GM23338 (cell line): ENCODE data around the gene BHLHE23. TPM values are rescaled to one million over a fixed set of nuclear protein-coding genes. Genes with fewer than 3 reads are reported as not detected.

ENCODE experiments used
- ATAC-seq: fragments of 200-7000 bp; cut with Tn5 transposase; 3 replicates; pipeline ENCODE4 v1.9.1; 2020
- DNase-seq: peaks from one replicate; pipeline ENCODE4 v3.0.0-alpha.2; 2015; ENCODE audit warnings: low spot score
- H2AFZ ChIP-seq: fragments of 200-600 bp; sonication (generic); 2 replicates; pipeline ENCODE4 v1.8.0; 2016; ENCODE audit warnings: antibody characterized with exemption, mild to moderate bottlenecking, moderate library complexity
- H3F3A ChIP-seq: fragments of 200-600 bp; sonication (generic); replicated peaks from 2 replicates; pipeline ENCODE4 v1.8.0; 2017; ENCODE audit warnings: antibody characterized with exemption, mixed run types, low read depth
- H3K27ac ChIP-seq: fragments of 200-600 bp; sonication (generic); 2 replicates; pipeline ENCODE4 v1.6.1; 2016; ENCODE audit warnings: low read depth
- H3K27me3 ChIP-seq: fragments of 200-600 bp; sonication (generic); 2 replicates; pipeline ENCODE4 v1.8.0; 2016; ENCODE audit warnings: mild to moderate bottlenecking, mixed run types, moderate library complexity; ENCODE audit not compliant: insufficient read depth
- H3K36me3 ChIP-seq: fragments of 200-600 bp; sonication (generic); 2 replicates; pipeline ENCODE4 v1.8.0; 2016; ENCODE audit warnings: mild to moderate bottlenecking; ENCODE audit not compliant: insufficient read depth
- H3K4me1 ChIP-seq: fragments of 200-600 bp; sonication (generic); 2 replicates; pipeline ENCODE4 v1.8.0; 2016; ENCODE audit warnings: mild to moderate bottlenecking, moderate library complexity; ENCODE audit not compliant: insufficient read depth
- H3K4me2 ChIP-seq: fragments of 200-600 bp; sonication (generic); 2 replicates; pipeline ENCODE4 v1.7.1; 2017; ENCODE audit warnings: mixed run types
- H3K4me3 ChIP-seq: fragments of 200-600 bp; sonication (generic); 2 replicates; pipeline ENCODE4 v1.6.1; 2016; ENCODE audit warnings: mixed run types
- H3K79me2 ChIP-seq: fragments of 200-600 bp; sonication (generic); replicated peaks from 2 replicates; pipeline ENCODE4 v1.8.0; 2017; ENCODE audit warnings: mild to moderate bottlenecking; ENCODE audit not compliant: insufficient read depth
- H3K9me2 ChIP-seq: fragments of 200-600 bp; sonication (generic); 2 replicates; pipeline ENCODE4 v1.8.0; 2017; ENCODE audit not compliant: insufficient read depth
- H4K20me1 ChIP-seq: fragments of 200-600 bp; sonication (generic); replicated peaks from 2 replicates; pipeline ENCODE4 v1.8.0; 2017; ENCODE audit warnings: mild to moderate bottlenecking; ENCODE audit not compliant: insufficient read depth
- H3K27ac Mint-ChIP-seq: 2 replicates; pipeline ENCODE4 v1.8.0; 2020; ENCODE audit warnings: inconsistent platforms, mild to moderate bottlenecking, moderate library complexity, mixed read lengths
- H3K27me3 Mint-ChIP-seq: 3 replicates; pipeline ENCODE4 v1.8.0; 2022; ENCODE audit warnings: low read depth, mild to moderate bottlenecking, moderate library complexity, mixed read lengths, inconsistent platforms; ENCODE audit not compliant: insufficient read depth, poor library complexity
- H3K36me3 Mint-ChIP-seq: 3 replicates; pipeline ENCODE4 v1.8.0; 2021; ENCODE audit warnings: low read depth, mild to moderate bottlenecking, inconsistent platforms, moderate library complexity, mixed read lengths
- H3K4me1 Mint-ChIP-seq: 3 replicates; pipeline ENCODE4 v1.8.0; 2020; ENCODE audit warnings: mild to moderate bottlenecking, inconsistent platforms, mixed read lengths
- H3K4me3 Mint-ChIP-seq: 3 replicates; pipeline ENCODE4 v1.8.0; 2021; ENCODE audit warnings: moderate library complexity, mild to moderate bottlenecking, inconsistent platforms, mixed read lengths
- H3K9me3 Mint-ChIP-seq: 3 replicates; pipeline ENCODE4 v1.8.0; 2020; ENCODE audit warnings: moderate library complexity, mild to moderate bottlenecking, inconsistent platforms, mixed read lengths
- EZH2 ChIP-seq: fragments of 200-600 bp; sonication (generic); IDR thresholded peaks from one replicate; pipeline ENCODE4 v1.8.0; 2017; ENCODE audit warnings: antibody characterized with exemption, mild to moderate bottlenecking, low read depth; ENCODE audit not compliant: unreplicated experiment
- JUNB ChIP-seq: IDR thresholded peaks from one replicate; pipeline ENCODE4 v1.6.1; 2016; ENCODE audit warnings: antibody characterized with exemption; ENCODE audit not compliant: unreplicated experiment
- NANOG ChIP-seq: IDR thresholded peaks from 2 replicates; pipeline ENCODE4 v1.6.1; 2016; ENCODE audit warnings: antibody characterized with exemption, borderline replicate concordance
- REST ChIP-seq: IDR thresholded peaks from one replicate; pipeline ENCODE4 v1.6.1; 2018; ENCODE audit warnings: antibody characterized with exemption; ENCODE audit not compliant: unreplicated experiment
- ZNF331 ChIP-seq: fragments of 250-450 bp; sonication (Bioruptor Pico); IDR thresholded peaks from 2 replicates; pipeline ENCODE4 v1.5.0; 2020; ENCODE audit warnings: low read depth, mild to moderate bottlenecking, moderate library complexity
- ZNF462 ChIP-seq: fragments of 250-450 bp; sonication (Bioruptor Pico); IDR thresholded peaks from 2 replicates; pipeline ENCODE4 v1.5.0; 2020; ENCODE audit warnings: mild to moderate bottlenecking, moderate library complexity
- polyA plus RNA-seq: library from polyadenylated mRNA; unstranded; fragments of >200 nt; fragmentation: Nextera tagmentation; extraction: Ambion mirVana; gene quantifications from 2 replicates; pipeline ENCODE4 v1.2.1, GENCODE V29; 2016
- total RNA-seq: library from RNA; depleted of rRNA; stranded (reverse); fragments of >200 nt; shearing (Covaris generic); gene quantifications from 2 replicates; pipeline ENCODE4 v1.2.3, GENCODE V29; 2014
- TF ChIP-seq, protein P1 (sequence below): IDR thresholded peaks from 2 replicates; pipeline ENCODE4 v1.6.1; 2016; ENCODE audit warnings: antibody characterized with exemption

BHLHE23 gene
- total and polyA plus RNA-seq, 2 experiments from 2014 or later, result 0.52 to 5.0 TPM

- no peaks in the 10 kb centered on the region for H3K36me3 Mint-ChIP-seq
- ATAC-seq, result no peak
- peaks cover 79% of the 10 kb centered on the region for H3K27me3 Mint-ChIP-seq
- DNase-seq, result no peak
- H3K4me1 Mint-ChIP-seq, result peaks cover 53% of the 10 kb centered on the region
- no peak overlapping the region for H3K27ac ChIP-seq
- peaks cover 58% of the 10 kb centered on the region for H3K27me3 ChIP-seq
- no peak overlapping the region for H3K27ac Mint-ChIP-seq
- no peak overlapping the region for H3K4me2 ChIP-seq
- no peak overlapping the region for H2AFZ ChIP-seq
- H3K9me2 ChIP-seq, result no peaks in the 10 kb centered on the region
- H3F3A ChIP-seq, result peaks cover 18% of the 10 kb centered on the region; the same call in 1 of the 2 replicates
- TF ChIP-seq NANOG (no peak), ZNF331 (no peak), EZH2 (no peak), ZNF462 (CRISPR knock-in tag) (no peak), JUNB (no peak), REST (no peak)
- TF ChIP-seq, protein P1, sequence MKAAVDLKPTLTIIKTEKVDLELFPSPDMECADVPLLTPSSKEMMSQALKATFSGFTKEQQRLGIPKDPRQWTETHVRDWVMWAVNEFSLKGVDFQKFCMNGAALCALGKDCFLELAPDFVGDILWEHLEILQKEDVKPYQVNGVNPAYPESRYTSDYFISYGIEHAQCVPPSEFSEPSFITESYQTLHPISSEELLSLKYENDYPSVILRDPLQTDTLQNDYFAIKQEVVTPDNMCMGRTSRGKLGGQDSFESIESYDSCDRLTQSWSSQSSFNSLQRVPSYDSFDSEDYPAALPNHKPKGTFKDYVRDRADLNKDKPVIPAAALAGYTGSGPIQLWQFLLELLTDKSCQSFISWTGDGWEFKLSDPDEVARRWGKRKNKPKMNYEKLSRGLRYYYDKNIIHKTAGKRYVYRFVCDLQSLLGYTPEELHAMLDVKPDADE, result no peak
- no peaks in the 10 kb centered on the region for H3K79me2 ChIP-seq
- H3K4me3 ChIP-seq, result no peak overlapping the region
- H4K20me1 ChIP-seq, result peaks cover 9% of the 10 kb centered on the region; the same call in 1 of the 2 replicates
- H3K36me3 ChIP-seq, result no peaks in the 10 kb centered on the region
- H3K4me1 ChIP-seq, result peaks cover 52% of the 10 kb centered on the region
- no peak overlapping the region for H3K4me3 Mint-ChIP-seq
- peaks cover 3% of the 10 kb centered on the region; the same call in 2 of the 3 replicates for H3K9me3 Mint-ChIP-seq
These were observed 4.3 kb downstream of the BHLHE23 start for GRCh38 chr20:63002511-63002910.
